Neural cell (in vitro differentiated cells): ENCODE results near the gene CYP3A7. TPM values are rescaled to one million over a fixed set of nuclear protein-coding genes. Genes with fewer than 3 reads are reported as not detected.

ENCODE experiments used
- H2AFZ ChIP-seq: fragments of 200-600, 300-800 bp; sonication (generic), shearing (Covaris generic); 2 replicates; pipeline ENCODE4 v1.6.0; 2014; ENCODE audit warnings: low read depth, mild to moderate bottlenecking, antibody characterized with exemption, low read length, moderate library complexity
- H3F3A ChIP-seq: fragments of 200-600 bp; shearing (Covaris generic); 2 replicates; pipeline ENCODE4 v1.6.1; 2016; ENCODE audit warnings: mild to moderate bottlenecking, moderate library complexity, mixed read lengths, antibody characterized with exemption, low read length; ENCODE audit not compliant: insufficient read depth, poor library complexity, severe bottlenecking
- H3K27ac ChIP-seq: fragments of 200-600, 300-800 bp; sonication (generic), shearing (Covaris generic); 2 replicates; pipeline ENCODE4 v1.5.1; 2014; ENCODE audit warnings: mild to moderate bottlenecking, low read length, moderate library complexity
- H3K27me3 ChIP-seq: fragments of 300-800, 200-600 bp; sonication (generic), shearing (Covaris generic); 2 replicates; pipeline ENCODE4 v1.6.0; 2014; ENCODE audit warnings: mild to moderate bottlenecking, low read depth, low read length, moderate library complexity; ENCODE audit not compliant: insufficient read depth
- H3K36me3 ChIP-seq: fragments of 300-800, 200-600 bp; sonication (generic), shearing (Covaris generic); 2 replicates; pipeline ENCODE4 v1.5.1; 2014; ENCODE audit warnings: mild to moderate bottlenecking, antibody characterized with exemption, low read length, moderate library complexity; ENCODE audit not compliant: insufficient read depth
- H3K4me2 ChIP-seq: fragments of 300-800, 200-600 bp; sonication (generic), shearing (Covaris generic); 2 replicates; pipeline ENCODE4 v1.6.0; 2014; ENCODE audit warnings: mild to moderate bottlenecking, low read length
- H3K4me3 ChIP-seq: fragments of 300-800, 200-600 bp; sonication (generic), shearing (Covaris generic); 2 replicates; pipeline ENCODE4 v1.5.1; 2014; ENCODE audit warnings: mild to moderate bottlenecking, low read length, moderate library complexity
- H3K79me2 ChIP-seq: fragments of 200-600 bp; shearing (Covaris generic); replicated peaks from 2 replicates; pipeline ENCODE4 v1.6.0; 2014; ENCODE audit warnings: mild to moderate bottlenecking, low read length, moderate library complexity; ENCODE audit not compliant: insufficient read depth
- H3K9ac ChIP-seq: fragments of 300-800, 200-600 bp; sonication (generic), shearing (Covaris generic); 2 replicates; pipeline ENCODE4 v1.6.1; 2016; ENCODE audit warnings: mild to moderate bottlenecking, low read length, mixed read lengths
- H3K9me2 ChIP-seq: fragments of 200-600 bp; shearing (Covaris generic); 2 replicates; pipeline ENCODE4 v1.6.1; 2016; ENCODE audit warnings: mild to moderate bottlenecking, low read length, mixed read lengths; ENCODE audit not compliant: insufficient read depth
- H3K9me3 ChIP-seq: fragments of 200-600, 300-800 bp; sonication (generic), shearing (Covaris generic); 2 replicates; pipeline ENCODE4 v1.6.1; 2016; ENCODE audit warnings: mild to moderate bottlenecking, mixed run types, low read length, moderate library complexity, mixed read lengths
- H4K20me1 ChIP-seq: fragments of 200-600 bp; shearing (Covaris generic); 2 replicates; pipeline ENCODE4 v1.6.1; 2016; ENCODE audit warnings: mild to moderate bottlenecking, mixed run types; ENCODE audit not compliant: insufficient read depth
- EP300 ChIP-seq: fragments of 450-650 bp; conservative IDR thresholded peaks from 2 replicates; pipeline ENCODE4 v1.6.1; 2014; ENCODE audit warnings: antibody characterized with exemption, mild to moderate bottlenecking, moderate library complexity; ENCODE audit not compliant: poor library complexity, severe bottlenecking
- EZH2 ChIP-seq: fragments of 200-600, 300-800 bp; shearing (Covaris generic), sonication (generic); IDR thresholded peaks from 2 replicates; pipeline ENCODE4 v1.6.1; 2014; ENCODE audit warnings: antibody characterized with exemption, low read length, borderline replicate concordance, mild to moderate bottlenecking; ENCODE audit not compliant: insufficient read depth, poor library complexity, severe bottlenecking
- MXI1 ChIP-seq: fragments of 450-650 bp; conservative IDR thresholded peaks from 2 replicates; pipeline ENCODE4 v1.6.1; 2014; ENCODE audit warnings: antibody characterized with exemption, mild to moderate bottlenecking; ENCODE audit not compliant: poor library complexity, severe bottlenecking
- POLR2AphosphoS5 ChIP-seq: IDR thresholded peaks from 2 replicates; pipeline ENCODE4 v1.6.1; 2012
- RAD21 ChIP-seq: fragments of 450-650 bp; conservative IDR thresholded peaks from 2 replicates; pipeline ENCODE4 v1.6.1; 2014; ENCODE audit warnings: antibody characterized with exemption, mild to moderate bottlenecking, moderate library complexity
- SMC3 ChIP-seq: fragments of 450-650 bp; conservative IDR thresholded peaks from 2 replicates; pipeline ENCODE4 v1.6.1; 2014; ENCODE audit warnings: antibody characterized with exemption, mild to moderate bottlenecking, moderate library complexity; ENCODE audit not compliant: poor library complexity
- TAF1 ChIP-seq: IDR thresholded peaks from 2 replicates; pipeline ENCODE4 v1.6.1; 2012; ENCODE audit warnings: low read depth
- polyA plus RNA-seq: library from polyadenylated mRNA; depleted of rRNA; stranded (reverse); fragments of >200 nt; gene quantifications from 2 replicates; pipeline ENCODE4 v1.2.3, GENCODE V29; 2014
- TF ChIP-seq, protein P1 (sequence below): fragments of 450-650 bp; IDR thresholded peaks from 2 replicates; pipeline ENCODE4 v1.5.1; 2014; ENCODE audit warnings: antibody characterized with exemption, mild to moderate bottlenecking, moderate library complexity; ENCODE audit not compliant: poor library complexity, severe bottlenecking
- TF ChIP-seq, protein P2 (sequence below): IDR thresholded peaks from 2 replicates; pipeline ENCODE4 v1.6.1; 2012; ENCODE audit warnings: borderline replicate concordance

Gene CYP3A7
- polyA plus RNA-seq, 1 donor from 2014 or later, result not detected

DNA sequence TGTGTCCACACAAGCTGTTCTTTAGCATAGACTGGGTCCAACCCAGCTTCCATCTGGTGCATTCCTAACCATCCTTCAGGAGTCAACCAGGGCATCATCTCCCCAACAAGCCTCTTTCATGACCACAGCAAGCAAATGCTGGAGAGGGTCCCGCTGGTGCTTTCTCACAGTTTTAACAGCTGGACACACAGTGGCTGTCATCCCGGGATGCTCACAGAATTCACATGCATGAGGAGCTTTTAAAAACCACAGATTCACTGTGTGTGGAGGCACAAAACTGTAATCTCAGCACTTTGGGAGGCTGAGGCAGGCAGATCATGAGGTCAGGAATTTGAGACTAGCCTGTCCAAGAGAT is 6.4 kb upstream of the CYP3A7 start:
- H3K4me2 ChIP-seq, result no peak overlapping the region
- no peaks in the 10 kb centered on the region for H3K27me3 ChIP-seq
- no peaks in the 10 kb centered on the region for H3K9me3 ChIP-seq
- no peaks in the 10 kb centered on the region for H4K20me1 ChIP-seq
- H3K27ac ChIP-seq, result no peak overlapping the region
- H3K36me3 ChIP-seq, result no peaks in the 10 kb centered on the region
- H3K9ac ChIP-seq, result no peak overlapping the region
- no peak overlapping the region for H3K4me3 ChIP-seq
- TF ChIP-seq, protein P1, sequence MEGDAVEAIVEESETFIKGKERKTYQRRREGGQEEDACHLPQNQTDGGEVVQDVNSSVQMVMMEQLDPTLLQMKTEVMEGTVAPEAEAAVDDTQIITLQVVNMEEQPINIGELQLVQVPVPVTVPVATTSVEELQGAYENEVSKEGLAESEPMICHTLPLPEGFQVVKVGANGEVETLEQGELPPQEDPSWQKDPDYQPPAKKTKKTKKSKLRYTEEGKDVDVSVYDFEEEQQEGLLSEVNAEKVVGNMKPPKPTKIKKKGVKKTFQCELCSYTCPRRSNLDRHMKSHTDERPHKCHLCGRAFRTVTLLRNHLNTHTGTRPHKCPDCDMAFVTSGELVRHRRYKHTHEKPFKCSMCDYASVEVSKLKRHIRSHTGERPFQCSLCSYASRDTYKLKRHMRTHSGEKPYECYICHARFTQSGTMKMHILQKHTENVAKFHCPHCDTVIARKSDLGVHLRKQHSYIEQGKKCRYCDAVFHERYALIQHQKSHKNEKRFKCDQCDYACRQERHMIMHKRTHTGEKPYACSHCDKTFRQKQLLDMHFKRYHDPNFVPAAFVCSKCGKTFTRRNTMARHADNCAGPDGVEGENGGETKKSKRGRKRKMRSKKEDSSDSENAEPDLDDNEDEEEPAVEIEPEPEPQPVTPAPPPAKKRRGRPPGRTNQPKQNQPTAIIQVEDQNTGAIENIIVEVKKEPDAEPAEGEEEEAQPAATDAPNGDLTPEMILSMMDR, result no peak
- no peak for TF ChIP-seq MXI1
- no peak for TF ChIP-seq TAF1
- TF ChIP-seq EZH2, result no peak
- no peak for TF ChIP-seq POLR2AphosphoS5
- TF ChIP-seq EP300, result no peak
- no peak for TF ChIP-seq SMC3
- TF ChIP-seq, protein P2, sequence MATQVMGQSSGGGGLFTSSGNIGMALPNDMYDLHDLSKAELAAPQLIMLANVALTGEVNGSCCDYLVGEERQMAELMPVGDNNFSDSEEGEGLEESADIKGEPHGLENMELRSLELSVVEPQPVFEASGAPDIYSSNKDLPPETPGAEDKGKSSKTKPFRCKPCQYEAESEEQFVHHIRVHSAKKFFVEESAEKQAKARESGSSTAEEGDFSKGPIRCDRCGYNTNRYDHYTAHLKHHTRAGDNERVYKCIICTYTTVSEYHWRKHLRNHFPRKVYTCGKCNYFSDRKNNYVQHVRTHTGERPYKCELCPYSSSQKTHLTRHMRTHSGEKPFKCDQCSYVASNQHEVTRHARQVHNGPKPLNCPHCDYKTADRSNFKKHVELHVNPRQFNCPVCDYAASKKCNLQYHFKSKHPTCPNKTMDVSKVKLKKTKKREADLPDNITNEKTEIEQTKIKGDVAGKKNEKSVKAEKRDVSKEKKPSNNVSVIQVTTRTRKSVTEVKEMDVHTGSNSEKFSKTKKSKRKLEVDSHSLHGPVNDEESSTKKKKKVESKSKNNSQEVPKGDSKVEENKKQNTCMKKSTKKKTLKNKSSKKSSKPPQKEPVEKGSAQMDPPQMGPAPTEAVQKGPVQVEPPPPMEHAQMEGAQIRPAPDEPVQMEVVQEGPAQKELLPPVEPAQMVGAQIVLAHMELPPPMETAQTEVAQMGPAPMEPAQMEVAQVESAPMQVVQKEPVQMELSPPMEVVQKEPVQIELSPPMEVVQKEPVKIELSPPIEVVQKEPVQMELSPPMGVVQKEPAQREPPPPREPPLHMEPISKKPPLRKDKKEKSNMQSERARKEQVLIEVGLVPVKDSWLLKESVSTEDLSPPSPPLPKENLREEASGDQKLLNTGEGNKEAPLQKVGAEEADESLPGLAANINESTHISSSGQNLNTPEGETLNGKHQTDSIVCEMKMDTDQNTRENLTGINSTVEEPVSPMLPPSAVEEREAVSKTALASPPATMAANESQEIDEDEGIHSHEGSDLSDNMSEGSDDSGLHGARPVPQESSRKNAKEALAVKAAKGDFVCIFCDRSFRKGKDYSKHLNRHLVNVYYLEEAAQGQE, result no peak
- TF ChIP-seq RAD21, result no peak
- no peaks in the 10 kb centered on the region for H3F3A ChIP-seq
- H3K9me2 ChIP-seq, result no peaks in the 10 kb centered on the region
- H3K79me2 ChIP-seq, result no peaks in the 10 kb centered on the region
- no peak overlapping the region for H2AFZ ChIP-seq

- Histone ChIP-seq H3K4me2 (no peak overlapping the region), H3K27ac (no peak overlapping the region), H3K79me2 (no peaks in the 10 kb centered on the region), H3K9me2 (no peaks in the 10 kb centered on the region), H3K36me3 (no peaks in the 10 kb centered on the region), H3K9ac (no peak overlapping the region), H3K27me3 (no peaks in the 10 kb centered on the region), H2AFZ (no peak overlapping the region), H3K4me3 (no peak overlapping the region), H3F3A (no peaks in the 10 kb centered on the region), H3K9me3 (no peaks in the 10 kb centered on the region), H4K20me1 (no peaks in the 10 kb centered on the region)
- TF ChIP-seq, protein P1, result no peak
- TF ChIP-seq EP300 (no peak), RAD21 (no peak)
- TF ChIP-seq, protein P2, result no peak
These were observed 5.8 kb upstream of the CYP3A7 start for GRCh38 chr7:99740573-99741440.
